ENCODE data around the gene PKDREJ.

DNA sequence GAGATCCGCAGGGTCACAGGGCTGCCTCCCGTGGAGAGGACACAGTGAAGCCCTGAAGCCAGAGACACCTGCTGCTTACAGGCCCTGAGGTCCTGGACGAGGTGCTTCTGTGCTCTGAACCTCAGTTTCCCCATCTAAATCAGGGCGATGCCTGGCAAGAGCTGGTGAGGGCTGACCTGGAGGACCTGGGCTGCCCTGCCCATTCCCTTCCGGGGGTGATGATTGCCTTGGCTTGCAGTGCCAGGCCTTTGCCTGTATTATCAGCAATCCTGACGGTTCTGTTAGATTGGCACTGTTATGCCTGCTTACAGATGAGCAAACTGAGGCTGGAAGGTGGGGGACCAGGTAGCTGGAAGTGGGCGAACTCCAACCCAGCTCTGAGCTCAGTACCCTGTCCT is 25.7 kb upstream of the PKDREJ start:
- no peak for TF ChIP-seq YY1 (IDR thresholded peaks at IDR 0.05; ENCODE audit: insufficient read depth, insufficient read length)
- TF ChIP-seq ZNF274 (IDR thresholded peaks at IDR 0.05; ENCODE audit: low read depth, low read length), result no peak
- TF ChIP-seq SUZ12 (IDR thresholded peaks at IDR 0.05; ENCODE audit: extremely low read depth, insufficient read depth, insufficient read length), result no peak
